Measurements from ENCODE around the gene NT5C2. TPM values are rescaled to one million over a fixed set of nuclear protein-coding genes. Genes with fewer than 3 reads are reported as not detected.

The NT5C2 gene
- total RNA-seq, 1 experiment from 2014 or later, result 76.1 TPM

DNA sequence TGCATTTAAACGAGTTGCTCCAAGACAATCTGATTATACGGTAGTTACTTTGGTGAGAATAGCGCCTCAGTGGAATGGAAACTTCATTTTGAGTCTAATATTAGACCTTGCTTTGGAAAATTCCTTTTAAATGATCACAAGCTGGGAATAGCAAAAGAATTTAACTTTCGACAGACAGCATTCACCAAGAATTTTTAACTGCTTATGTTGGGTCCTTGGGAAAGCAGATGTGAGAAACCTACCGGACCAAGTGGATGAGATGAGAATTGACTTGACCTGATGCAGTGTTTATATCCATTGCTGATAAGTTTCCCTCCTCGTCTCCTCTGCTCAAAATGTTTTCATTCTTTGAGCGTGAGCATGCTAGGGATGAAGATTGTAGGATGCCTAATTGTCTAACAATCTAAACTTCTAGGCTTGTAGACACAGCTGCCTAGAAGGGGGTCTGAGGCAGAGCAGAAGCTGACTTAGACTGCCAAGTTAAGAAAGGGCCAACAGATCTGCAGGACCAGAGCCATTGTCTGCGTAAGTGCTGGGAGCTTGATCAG lies 148.1 kb downstream of the NT5C2 start:
- peaks cover 42% of the 10 kb centered on the region for H3K4me1 Mint-ChIP-seq
- no peak for ATAC-seq

DNA sequence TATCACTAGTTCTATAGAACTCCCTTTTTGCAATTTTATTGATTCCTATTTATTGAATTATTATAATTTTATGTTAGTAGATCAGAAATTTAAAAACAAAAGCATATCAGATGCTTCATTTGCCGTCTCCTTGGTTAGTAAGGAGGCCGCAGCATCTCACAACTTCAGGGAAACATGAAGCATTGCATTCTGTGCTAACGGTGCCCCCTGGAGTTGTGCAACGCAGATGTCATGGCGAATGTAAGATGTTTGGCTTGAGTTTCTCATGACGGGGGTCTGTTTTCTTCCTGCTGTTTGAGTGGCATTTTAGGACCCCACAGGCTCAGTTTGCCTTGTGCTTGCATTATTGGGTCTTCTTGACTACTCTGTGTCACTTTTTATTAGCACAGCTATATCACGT lies 150.2 kb downstream of the NT5C2 start:
- H3K4me3 Mint-ChIP-seq, result no peak overlapping the region
- peak; percentile 30 for DNase-seq (ENCODE audit: low spot score)
- POLR2A ChIA-PET, result no interaction called here
- no peaks in the 10 kb centered on the region for H3K27me3 Mint-ChIP-seq (ENCODE audit: low read depth)
- TF ChIP-seq GRHL2 (CRISPR knock-in tag; IDR thresholded peaks at IDR 0.05; ENCODE audit: insufficient replicate concordance, severe bottlenecking), result no peak
- H3K4me1 Mint-ChIP-seq, result peaks cover 42% of the 10 kb centered on the region
- H3K36me3 Mint-ChIP-seq, result no peaks in the 10 kb centered on the region
- no peak for ATAC-seq
- H3K27ac Mint-ChIP-seq, result peak overlapping the region; percentile 10; the same call in 1 of the 2 replicates
- CTCF ChIA-PET, result interaction anchor here (0.6 to 1.7 kb wide), 4 partner anchors 20 to 167 kb away, joined by 3 to 6 read pairs (median 4); partner anchors contain the start of gene CNNM2
- no peaks in the 10 kb centered on the region for H3K9me3 Mint-ChIP-seq

More for the DNA sequence above, 148.1 kb downstream of the NT5C2 start:
- Mint-ChIP-seq H3K4me3 (no peak overlapping the region), H3K9me3 (no peaks in the 10 kb centered on the region), H3K27me3 (ENCODE audit: low read depth) (no peaks in the 10 kb centered on the region), H3K27ac (0 out of 2 replicates have a peak overlapping the region, but pooled peaks have one; percentile 13), H3K36me3 (no peaks in the 10 kb centered on the region)
- POLR2A ChIA-PET, result no interaction called here
- CTCF ChIA-PET, result interaction anchor here (0.9 to 1.7 kb wide), 2 partner anchors 31 to 127 kb away, joined by 3 to 6 read pairs; partner anchors contain the start of gene CNNM2
- DNase-seq (ENCODE audit: low spot score), result no peak
- TF ChIP-seq RELA (CRISPR knock-in tag; IDR thresholded peaks at IDR 0.05; ENCODE audit: borderline replicate concordance) (no peak), NFATC4 (CRISPR knock-in tag; IDR thresholded peaks at IDR 0.05) (no peak)

DNA sequence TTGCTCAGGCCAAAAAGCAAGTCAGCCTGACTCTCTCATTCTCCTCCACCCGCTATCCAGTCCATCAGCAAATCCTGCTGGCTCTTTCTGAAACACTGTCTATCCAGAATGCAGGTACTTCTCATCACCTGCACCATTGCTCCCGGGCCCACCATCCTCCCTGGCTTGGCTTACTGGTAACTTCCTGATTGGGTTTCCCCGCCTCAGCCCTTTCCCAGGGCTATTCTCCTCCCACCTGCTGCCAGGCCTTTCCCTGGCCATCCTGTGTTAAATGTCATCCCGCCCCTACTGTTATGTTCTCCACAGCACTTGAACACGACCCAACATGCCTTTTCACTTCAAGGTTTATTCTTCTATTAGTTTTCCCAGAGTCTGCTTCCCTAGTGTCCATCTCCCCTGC lies 150.9 kb downstream of the NT5C2 start:
- Mint-ChIP-seq H3K27me3 (ENCODE audit: low read depth) (no peaks in the 10 kb centered on the region), H3K9me3 (no peaks in the 10 kb centered on the region), H3K4me3 (no peak overlapping the region), H3K36me3 (no peaks in the 10 kb centered on the region), H3K27ac (peak overlapping the region; percentile 35), H3K4me1 (peaks cover 42% of the 10 kb centered on the region)
- peak; percentile 90 for ATAC-seq
- DNase-seq (ENCODE audit: low spot score), result peak; percentile 31
- TF ChIP-seq, protein P1, sequence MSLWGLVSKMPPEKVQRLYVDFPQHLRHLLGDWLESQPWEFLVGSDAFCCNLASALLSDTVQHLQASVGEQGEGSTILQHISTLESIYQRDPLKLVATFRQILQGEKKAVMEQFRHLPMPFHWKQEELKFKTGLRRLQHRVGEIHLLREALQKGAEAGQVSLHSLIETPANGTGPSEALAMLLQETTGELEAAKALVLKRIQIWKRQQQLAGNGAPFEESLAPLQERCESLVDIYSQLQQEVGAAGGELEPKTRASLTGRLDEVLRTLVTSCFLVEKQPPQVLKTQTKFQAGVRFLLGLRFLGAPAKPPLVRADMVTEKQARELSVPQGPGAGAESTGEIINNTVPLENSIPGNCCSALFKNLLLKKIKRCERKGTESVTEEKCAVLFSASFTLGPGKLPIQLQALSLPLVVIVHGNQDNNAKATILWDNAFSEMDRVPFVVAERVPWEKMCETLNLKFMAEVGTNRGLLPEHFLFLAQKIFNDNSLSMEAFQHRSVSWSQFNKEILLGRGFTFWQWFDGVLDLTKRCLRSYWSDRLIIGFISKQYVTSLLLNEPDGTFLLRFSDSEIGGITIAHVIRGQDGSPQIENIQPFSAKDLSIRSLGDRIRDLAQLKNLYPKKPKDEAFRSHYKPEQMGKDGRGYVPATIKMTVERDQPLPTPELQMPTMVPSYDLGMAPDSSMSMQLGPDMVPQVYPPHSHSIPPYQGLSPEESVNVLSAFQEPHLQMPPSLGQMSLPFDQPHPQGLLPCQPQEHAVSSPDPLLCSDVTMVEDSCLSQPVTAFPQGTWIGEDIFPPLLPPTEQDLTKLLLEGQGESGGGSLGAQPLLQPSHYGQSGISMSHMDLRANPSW (CRISPR knock-in tag; conservative IDR thresholded peaks at IDR 0.05; ENCODE audit: low read depth), result no peak
- TF ChIP-seq ZBTB21 (CRISPR knock-in tag; IDR thresholded peaks at IDR 0.05; ENCODE audit: borderline replicate concordance) (no peak), MXD4 (CRISPR knock-in tag; IDR thresholded peaks at IDR 0.05; ENCODE audit: borderline replicate concordance) (no peak), RORB (CRISPR knock-in tag; IDR thresholded peaks at IDR 0.05) (no peak), RELA (CRISPR knock-in tag; IDR thresholded peaks at IDR 0.05; ENCODE audit: borderline replicate concordance) (no peak), OVOL2 (CRISPR knock-in tag; IDR thresholded peaks at IDR 0.05; ENCODE audit: borderline replicate concordance) (no peak), GABPB1 (CRISPR knock-in tag; IDR thresholded peaks at IDR 0.05) (no peak)
- TF ChIP-seq, protein P2, sequence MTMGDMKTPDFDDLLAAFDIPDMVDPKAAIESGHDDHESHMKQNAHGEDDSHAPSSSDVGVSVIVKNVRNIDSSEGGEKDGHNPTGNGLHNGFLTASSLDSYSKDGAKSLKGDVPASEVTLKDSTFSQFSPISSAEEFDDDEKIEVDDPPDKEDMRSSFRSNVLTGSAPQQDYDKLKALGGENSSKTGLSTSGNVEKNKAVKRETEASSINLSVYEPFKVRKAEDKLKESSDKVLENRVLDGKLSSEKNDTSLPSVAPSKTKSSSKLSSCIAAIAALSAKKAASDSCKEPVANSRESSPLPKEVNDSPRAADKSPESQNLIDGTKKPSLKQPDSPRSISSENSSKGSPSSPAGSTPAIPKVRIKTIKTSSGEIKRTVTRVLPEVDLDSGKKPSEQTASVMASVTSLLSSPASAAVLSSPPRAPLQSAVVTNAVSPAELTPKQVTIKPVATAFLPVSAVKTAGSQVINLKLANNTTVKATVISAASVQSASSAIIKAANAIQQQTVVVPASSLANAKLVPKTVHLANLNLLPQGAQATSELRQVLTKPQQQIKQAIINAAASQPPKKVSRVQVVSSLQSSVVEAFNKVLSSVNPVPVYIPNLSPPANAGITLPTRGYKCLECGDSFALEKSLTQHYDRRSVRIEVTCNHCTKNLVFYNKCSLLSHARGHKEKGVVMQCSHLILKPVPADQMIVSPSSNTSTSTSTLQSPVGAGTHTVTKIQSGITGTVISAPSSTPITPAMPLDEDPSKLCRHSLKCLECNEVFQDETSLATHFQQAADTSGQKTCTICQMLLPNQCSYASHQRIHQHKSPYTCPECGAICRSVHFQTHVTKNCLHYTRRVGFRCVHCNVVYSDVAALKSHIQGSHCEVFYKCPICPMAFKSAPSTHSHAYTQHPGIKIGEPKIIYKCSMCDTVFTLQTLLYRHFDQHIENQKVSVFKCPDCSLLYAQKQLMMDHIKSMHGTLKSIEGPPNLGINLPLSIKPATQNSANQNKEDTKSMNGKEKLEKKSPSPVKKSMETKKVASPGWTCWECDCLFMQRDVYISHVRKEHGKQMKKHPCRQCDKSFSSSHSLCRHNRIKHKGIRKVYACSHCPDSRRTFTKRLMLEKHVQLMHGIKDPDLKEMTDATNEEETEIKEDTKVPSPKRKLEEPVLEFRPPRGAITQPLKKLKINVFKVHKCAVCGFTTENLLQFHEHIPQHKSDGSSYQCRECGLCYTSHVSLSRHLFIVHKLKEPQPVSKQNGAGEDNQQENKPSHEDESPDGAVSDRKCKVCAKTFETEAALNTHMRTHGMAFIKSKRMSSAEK (CRISPR knock-in tag; IDR thresholded peaks at IDR 0.05; ENCODE audit: borderline replicate concordance), result no peak
- TF ChIP-seq, protein P3, sequence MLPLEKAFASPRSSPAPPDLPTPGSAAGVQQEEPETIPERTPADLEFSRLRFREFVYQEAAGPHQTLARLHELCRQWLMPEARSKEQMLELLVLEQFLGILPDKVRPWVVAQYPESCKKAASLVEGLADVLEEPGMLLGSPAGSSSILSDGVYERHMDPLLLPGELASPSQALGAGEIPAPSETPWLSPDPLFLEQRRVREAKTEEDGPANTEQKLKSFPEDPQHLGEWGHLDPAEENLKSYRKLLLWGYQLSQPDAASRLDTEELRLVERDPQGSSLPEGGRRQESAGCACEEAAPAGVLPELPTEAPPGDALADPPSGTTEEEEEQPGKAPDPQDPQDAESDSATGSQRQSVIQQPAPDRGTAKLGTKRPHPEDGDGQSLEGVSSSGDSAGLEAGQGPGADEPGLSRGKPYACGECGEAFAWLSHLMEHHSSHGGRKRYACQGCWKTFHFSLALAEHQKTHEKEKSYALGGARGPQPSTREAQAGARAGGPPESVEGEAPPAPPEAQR (CRISPR knock-in tag; IDR thresholded peaks at IDR 0.05), result no peak
- ChIA-PET CTCF (interaction anchor here (0.7 to 1.0 kb wide), 2 partner anchors 20 to 125 kb away, joined by 3 read pairs; no protein-coding TSS in a partner anchor), POLR2A (no interaction called here)
